SK-N-SH (cell line): ENCODE data around the gene EN2.

ENCODE experiments used
- MXI1 ChIP-seq: IDR thresholded peaks from 2 replicates; pipeline ENCODE4 v1.6.1; 2012; ENCODE audit warnings: mild to moderate bottlenecking, low read depth, low read length, improper control_type of control experiment
- TAF1 ChIP-seq: IDR thresholded peaks from 2 replicates; pipeline ENCODE4 v1.6.1; 2012; ENCODE audit warnings: low read depth, mild to moderate bottlenecking, low read length, moderate library complexity, borderline replicate concordance
- TF ChIP-seq, protein P1 (sequence below): fragments of 200-600 bp; sonication (generic); IDR thresholded peaks from 2 replicates; pipeline ENCODE4 v1.6.1; 2017; ENCODE audit warnings: antibody characterized with exemption, mild to moderate bottlenecking, moderate library complexity
- TF ChIP-seq, protein P2 (sequence below): IDR thresholded peaks from 2 replicates; pipeline ENCODE4 v1.4.0; 2012; ENCODE audit warnings: low read depth, borderline replicate concordance

DNA sequence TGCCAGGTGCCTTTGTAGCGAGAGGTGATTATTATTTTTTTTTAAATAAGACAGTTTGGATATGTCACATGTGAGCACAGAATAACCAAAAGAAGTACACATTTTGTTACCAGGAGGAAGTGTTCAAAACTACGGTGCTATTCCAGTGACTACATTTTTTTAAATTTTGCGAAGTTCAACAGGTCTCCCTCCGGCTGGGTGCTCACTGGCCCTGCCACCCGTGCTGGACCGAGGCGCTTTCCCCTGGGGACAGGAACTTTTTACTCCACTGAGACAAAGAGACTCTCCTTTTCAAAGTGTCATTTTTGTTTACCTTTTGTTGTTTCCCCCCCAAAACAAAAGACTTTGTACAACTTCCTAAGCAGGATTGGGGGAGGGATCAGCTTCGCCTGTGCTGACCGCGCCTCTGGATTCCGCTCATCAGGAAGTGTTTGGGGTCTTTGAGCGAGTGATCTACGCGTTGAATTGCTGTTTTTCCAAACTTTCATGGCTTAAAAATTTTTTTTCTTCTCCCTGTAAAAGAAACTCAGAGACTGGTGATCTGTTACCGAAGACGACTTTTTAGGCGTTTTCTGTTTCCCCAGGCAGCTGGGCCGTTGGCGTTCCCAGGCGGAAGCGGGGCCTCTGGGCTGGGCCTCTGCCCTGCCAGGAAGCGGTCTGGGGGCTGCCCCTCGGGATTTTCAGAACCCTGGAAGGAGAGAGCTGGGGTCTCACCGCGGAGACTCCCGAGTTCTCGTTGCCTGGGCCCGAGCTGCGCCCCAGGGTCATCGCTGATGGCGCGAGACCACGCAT is 7.2 kb downstream of the EN2 start:
- TF ChIP-seq, protein P1, sequence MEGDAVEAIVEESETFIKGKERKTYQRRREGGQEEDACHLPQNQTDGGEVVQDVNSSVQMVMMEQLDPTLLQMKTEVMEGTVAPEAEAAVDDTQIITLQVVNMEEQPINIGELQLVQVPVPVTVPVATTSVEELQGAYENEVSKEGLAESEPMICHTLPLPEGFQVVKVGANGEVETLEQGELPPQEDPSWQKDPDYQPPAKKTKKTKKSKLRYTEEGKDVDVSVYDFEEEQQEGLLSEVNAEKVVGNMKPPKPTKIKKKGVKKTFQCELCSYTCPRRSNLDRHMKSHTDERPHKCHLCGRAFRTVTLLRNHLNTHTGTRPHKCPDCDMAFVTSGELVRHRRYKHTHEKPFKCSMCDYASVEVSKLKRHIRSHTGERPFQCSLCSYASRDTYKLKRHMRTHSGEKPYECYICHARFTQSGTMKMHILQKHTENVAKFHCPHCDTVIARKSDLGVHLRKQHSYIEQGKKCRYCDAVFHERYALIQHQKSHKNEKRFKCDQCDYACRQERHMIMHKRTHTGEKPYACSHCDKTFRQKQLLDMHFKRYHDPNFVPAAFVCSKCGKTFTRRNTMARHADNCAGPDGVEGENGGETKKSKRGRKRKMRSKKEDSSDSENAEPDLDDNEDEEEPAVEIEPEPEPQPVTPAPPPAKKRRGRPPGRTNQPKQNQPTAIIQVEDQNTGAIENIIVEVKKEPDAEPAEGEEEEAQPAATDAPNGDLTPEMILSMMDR = no peak
- TF ChIP-seq, protein P2, sequence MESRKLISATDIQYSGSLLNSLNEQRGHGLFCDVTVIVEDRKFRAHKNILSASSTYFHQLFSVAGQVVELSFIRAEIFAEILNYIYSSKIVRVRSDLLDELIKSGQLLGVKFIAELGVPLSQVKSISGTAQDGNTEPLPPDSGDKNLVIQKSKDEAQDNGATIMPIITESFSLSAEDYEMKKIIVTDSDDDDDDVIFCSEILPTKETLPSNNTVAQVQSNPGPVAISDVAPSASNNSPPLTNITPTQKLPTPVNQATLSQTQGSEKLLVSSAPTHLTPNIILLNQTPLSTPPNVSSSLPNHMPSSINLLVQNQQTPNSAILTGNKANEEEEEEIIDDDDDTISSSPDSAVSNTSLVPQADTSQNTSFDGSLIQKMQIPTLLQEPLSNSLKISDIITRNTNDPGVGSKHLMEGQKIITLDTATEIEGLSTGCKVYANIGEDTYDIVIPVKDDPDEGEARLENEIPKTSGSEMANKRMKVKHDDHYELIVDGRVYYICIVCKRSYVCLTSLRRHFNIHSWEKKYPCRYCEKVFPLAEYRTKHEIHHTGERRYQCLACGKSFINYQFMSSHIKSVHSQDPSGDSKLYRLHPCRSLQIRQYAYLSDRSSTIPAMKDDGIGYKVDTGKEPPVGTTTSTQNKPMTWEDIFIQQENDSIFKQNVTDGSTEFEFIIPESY = no peak
- TF ChIP-seq MXI1 (no peak), TAF1 (no peak)
